Naive thymus-derived CD8-positive, alpha-beta T cell (primary cell): ENCODE data around the gene PDE1C. TPM values are rescaled to one million over a fixed set of nuclear protein-coding genes. Genes with fewer than 3 reads are reported as not detected.
"Not testable (repeated sequence)": the region's sequence is repeated elsewhere in the genome, so short reads cannot be mapped to it uniquely, and the experiment has no call there.

Source experiments
- ATAC-seq, 2 donors: fragments of 150-1000 bp; cut with Tn5 transposase in 1 of 2; sonication (Bioruptor Pico), chemical (Tn5 transposase) in 1 of 2; 1 replicate in 1 of 2; 2 replicates in 1 of 2; pipeline ENCODE4 v1.10.0; 2021; ENCODE audit warnings: mild to moderate bottlenecking in 2 of 2, moderate library complexity in 2 of 2
- POLR2A ChIA-PET: fragments of 350-600 bp; sonication (Branson Sonifier 250); formaldehyde crosslinking; loops from one replicate; lab custom pipeline; 2021; ENCODE audit warnings: antibody characterized with exemption; lab: Charles Lee
- DNase-seq, 10 donors: peaks; one replicate each; pipeline versions ENCODE4 v3.0.0 to v3.0.0-alpha.2; 2020 to 2022
- H3K27ac Mint-ChIP-seq, 10 donors: one replicate each; pipeline ENCODE4 v1.8.0; 2020 to 2022; ENCODE audit warnings: mild to moderate bottlenecking in 10 of 10, mixed read lengths in 10 of 10, moderate library complexity in 4 of 10, inconsistent platforms in 1 of 10
- H3K27me3 Mint-ChIP-seq, 5 donors: one replicate each; pipeline ENCODE4 v1.8.0; 2021 to 2022; ENCODE audit warnings: mixed read lengths in 5 of 5
- H3K36me3 Mint-ChIP-seq, 3 donors: one replicate each; pipeline ENCODE4 v1.8.0; 2020 to 2022; ENCODE audit warnings: mixed read lengths in 3 of 3, mild to moderate bottlenecking in 2 of 3, inconsistent platforms in 1 of 3
- H3K4me1 Mint-ChIP-seq, 4 donors: one replicate each; pipeline ENCODE4 v1.8.0; 2021 to 2022; ENCODE audit warnings: mixed read lengths in 4 of 4
- H3K4me3 Mint-ChIP-seq, 10 donors: one replicate each; pipeline ENCODE4 v1.8.0; 2020 to 2022; ENCODE audit warnings: mild to moderate bottlenecking in 10 of 10, mixed read lengths in 10 of 10, moderate library complexity in 6 of 10, inconsistent platforms in 1 of 10
- H3K9me3 Mint-ChIP-seq, 9 donors: one replicate each; pipeline ENCODE4 v1.8.0; 2020 to 2022; ENCODE audit warnings: mixed read lengths in 9 of 9, mild to moderate bottlenecking in 3 of 9, inconsistent platforms in 1 of 9, moderate library complexity in 1 of 9
- polyA plus RNA-seq, 3 donors: library from polyadenylated mRNA; unstranded; fragments of 300-500 nt; fragmentation: Illumina TruSeq; gene quantifications; one replicate each; pipeline ENCODE4 v1.2.3, GENCODE V29; 2021
- total RNA-seq, 8 experiments: library from RNA in 2 of 8; stranded (reverse) in 2 of 8; gene quantifications; one replicate each; pipeline ENCODE4 v1.2.3 and lab custom pipeline; 2021 to 2026

The PDE1C gene
- total and polyA plus RNA-seq, 5 experiments from 2014 or later, result not detected

GRCh38 chr7:31857172-31857571 lies 213.0 kb downstream of the PDE1C start:
- POLR2A ChIA-PET, result no interaction called here
- Mint-ChIP-seq H3K27ac (no peak overlapping the region), H3K27me3 (peaks cover 0 to 4% (median 0%) of the 10 kb centered on the region in 5 donors), H3K4me3 (no peak overlapping the region), H3K36me3 (no peaks in the 10 kb centered on the region), H3K4me1 (no peaks in the 10 kb centered on the region), H3K9me3 (peaks cover 0 to 20% (median 4%) of the 10 kb centered on the region in 9 donors)
- no peak for ATAC-seq
- DNase-seq, result no peak

- Mint-ChIP-seq H3K4me1 (no peaks in the 10 kb centered on the region), H3K27ac (no peak overlapping the region), H3K27me3 (peaks cover 0 to under 1% (median 0%) of the 10 kb centered on the region in 5 donors), H3K9me3 (peaks cover 0 to 20% (median 4%) of the 10 kb centered on the region in 9 donors), H3K4me3 (no peak overlapping the region), H3K36me3 (no peaks in the 10 kb centered on the region)
- no peak for ATAC-seq
- POLR2A ChIA-PET, result no interaction called here
- DNase-seq, result no peak
These were observed 213.9 kb downstream of the PDE1C start for GRCh38 chr7:31856337-31856736.

GRCh38 chr7:31855530-31855929 lies 214.7 kb downstream of the PDE1C start:
- no peak for DNase-seq
- no peaks in the 10 kb centered on the region for H3K4me1 Mint-ChIP-seq
- no peak for ATAC-seq

GRCh38 chr7:31853380-31853779 lies 216.8 kb downstream of the PDE1C start:
- Mint-ChIP-seq H3K36me3 (no peaks in the 10 kb centered on the region), H3K27me3 (no peaks in the 10 kb centered on the region), H3K4me1 (no peaks in the 10 kb centered on the region), H3K4me3 (no peak overlapping the region), H3K27ac (no peak overlapping the region), H3K9me3 (peaks cover 0 to 20% (median 4%) of the 10 kb centered on the region in 9 donors)
- DNase-seq, result no peak
- POLR2A ChIA-PET, result no interaction called here
- ATAC-seq, result no peak

More at GRCh38 chr7:31855530-31855929, 214.7 kb downstream of the PDE1C start:
- peaks cover 0 to 20% (median 3%) of the 10 kb centered on the region in 9 donors for H3K9me3 Mint-ChIP-seq
- no peaks in the 10 kb centered on the region for H3K36me3 Mint-ChIP-seq
- H3K27ac Mint-ChIP-seq, result no peak overlapping the region
- no peak overlapping the region for H3K4me3 Mint-ChIP-seq
- POLR2A ChIA-PET, result no interaction called here
- H3K27me3 Mint-ChIP-seq, result no peaks in the 10 kb centered on the region

- Mint-ChIP-seq H3K9me3 (peaks cover 0 to 15% (median 4%) of the 10 kb centered on the region in 9 donors), H3K36me3 (no peaks in the 10 kb centered on the region), H3K27me3 (no peaks in the 10 kb centered on the region), H3K27ac (no peak overlapping the region), H3K4me3 (no peak overlapping the region), H3K4me1 (no peaks in the 10 kb centered on the region)
- POLR2A ChIA-PET, result no interaction called here
- ATAC-seq (no peak), DNase-seq (no peak)
These were observed 217.7 kb downstream of the PDE1C start for GRCh38 chr7:31852462-31852861.

GRCh38 chr7:31851119-31851518 lies 219.1 kb downstream of the PDE1C start:
- no peaks in the 10 kb centered on the region for H3K4me1 Mint-ChIP-seq
- ATAC-seq (no peak), DNase-seq (no peak)
- H3K36me3 Mint-ChIP-seq, result no peaks in the 10 kb centered on the region
- no peaks in the 10 kb centered on the region for H3K27me3 Mint-ChIP-seq
- H3K9me3 Mint-ChIP-seq, result peaks cover 0 to 13% (median 4%) of the 10 kb centered on the region in 9 donors
- POLR2A ChIA-PET, result no interaction called here
- H3K4me3 Mint-ChIP-seq, result no peak overlapping the region
- no peak overlapping the region for H3K27ac Mint-ChIP-seq

GRCh38 chr7:31850601-31851000 lies 219.6 kb downstream of the PDE1C start:
- DNase-seq (no peak), ATAC-seq (no peak)
- Mint-ChIP-seq H3K9me3 (peaks cover 0 to 11% (median 4%) of the 10 kb centered on the region in 9 donors), H3K27me3 (no peaks in the 10 kb centered on the region), H3K27ac (no peak overlapping the region), H3K4me3 (no peak overlapping the region), H3K36me3 (no peaks in the 10 kb centered on the region), H3K4me1 (no peaks in the 10 kb centered on the region)
- POLR2A ChIA-PET, result no interaction called here

GRCh38 chr7:31850066-31850465 lies 220.1 kb downstream of the PDE1C start:
- H3K27ac Mint-ChIP-seq, result peak overlapping the region in 1 of 10 donors; percentile 35
- no peaks in the 10 kb centered on the region for H3K27me3 Mint-ChIP-seq

GRCh38 chr7:31835471-31835870 lies 234.7 kb downstream of the PDE1C start:
- Mint-ChIP-seq H3K4me3 (no peak overlapping the region), H3K4me1 (no peaks in the 10 kb centered on the region), H3K27ac (no peak overlapping the region), H3K36me3 (no peaks in the 10 kb centered on the region), H3K9me3 (peaks cover 0 to 17% (median 3%) of the 10 kb centered on the region in 9 donors), H3K27me3 (peaks cover 0 to 2% (median 0%) of the 10 kb centered on the region in 5 donors)
- ATAC-seq, result no peak
- no peak for DNase-seq
- POLR2A ChIA-PET, result no interaction called here

More at GRCh38 chr7:31850066-31850465, 220.1 kb downstream of the PDE1C start:
- Mint-ChIP-seq H3K9me3 (peaks cover 2 to 14% (median 5%) of the 10 kb centered on the region in 9 donors), H3K4me1 (no peaks in the 10 kb centered on the region), H3K4me3 (no peak overlapping the region), H3K36me3 (no peaks in the 10 kb centered on the region)
- POLR2A ChIA-PET, result no interaction called here
- no peak for DNase-seq
- no peak for ATAC-seq

GRCh38 chr7:31833625-31834024 lies 236.6 kb downstream of the PDE1C start:
- ATAC-seq, DNase-seq, H3K4me3 Mint-ChIP-seq, H3K4me1 Mint-ChIP-seq, H3K36me3 Mint-ChIP-seq, H3K27me3 Mint-ChIP-seq, POLR2A ChIA-PET, H3K27ac Mint-ChIP-seq: not testable (repeated sequence)
- peaks cover 0 to 18% (median 3%) of the 10 kb centered on the region in 9 donors for H3K9me3 Mint-ChIP-seq

- DNase-seq (no peak), ATAC-seq (no peak)
- no peaks in the 10 kb centered on the region for H3K4me1 Mint-ChIP-seq
- H3K27ac Mint-ChIP-seq, result no peak overlapping the region
- no peak overlapping the region for H3K4me3 Mint-ChIP-seq
- H3K36me3 Mint-ChIP-seq, result no peaks in the 10 kb centered on the region
- POLR2A ChIA-PET, result no interaction called here
- peaks cover 0 to 4% (median 2%) of the 10 kb centered on the region in 5 donors for H3K27me3 Mint-ChIP-seq
- peaks cover 0 to 57% (median 5%) of the 10 kb centered on the region in 9 donors for H3K9me3 Mint-ChIP-seq
These were observed 241.7 kb downstream of the PDE1C start for GRCh38 chr7:31828520-31828919.

GRCh38 chr7:31825576-31825975 lies 244.6 kb downstream of the PDE1C start:
- ATAC-seq (no peak), DNase-seq (no peak)
- H3K27me3 Mint-ChIP-seq, result peaks cover 0 to 6% (median 0%) of the 10 kb centered on the region in 5 donors
- H3K27ac Mint-ChIP-seq, result no peak overlapping the region
- H3K4me3 Mint-ChIP-seq, result no peak overlapping the region
- H3K9me3 Mint-ChIP-seq, result peaks cover 0 to 57% (median 7%) of the 10 kb centered on the region in 9 donors
- no peaks in the 10 kb centered on the region for H3K4me1 Mint-ChIP-seq
- H3K36me3 Mint-ChIP-seq, result no peaks in the 10 kb centered on the region
- POLR2A ChIA-PET, result no interaction called here

- ATAC-seq (no peak), DNase-seq (no peak)
- Mint-ChIP-seq H3K27ac (no peak overlapping the region), H3K4me3 (no peak overlapping the region), H3K36me3 (no peaks in the 10 kb centered on the region), H3K9me3 (peaks cover 0 to 21% (median 4%) of the 10 kb centered on the region in 9 donors), H3K27me3 (peaks cover 0 to 9% (median 0%) of the 10 kb centered on the region in 5 donors), H3K4me1 (no peaks in the 10 kb centered on the region)
- POLR2A ChIA-PET, result no interaction called here
These were observed 251.2 kb downstream of the PDE1C start for GRCh38 chr7:31819031-31819430.

GRCh38 chr7:31816810-31817209 lies 253.4 kb downstream of the PDE1C start:
- POLR2A ChIA-PET, result no interaction called here
- ATAC-seq (no peak), DNase-seq (no peak)
- H3K4me3 Mint-ChIP-seq, result no peak overlapping the region
- peaks cover 0 to 10% (median 3%) of the 10 kb centered on the region in 9 donors for H3K9me3 Mint-ChIP-seq
- H3K27ac Mint-ChIP-seq, result no peak overlapping the region
- H3K4me1 Mint-ChIP-seq, result no peaks in the 10 kb centered on the region
- peaks cover 0 to 6% (median 0%) of the 10 kb centered on the region in 5 donors for H3K27me3 Mint-ChIP-seq
- no peaks in the 10 kb centered on the region for H3K36me3 Mint-ChIP-seq
